Activated CD8-positive, alpha-beta memory T cell treated with anti-CD3 and anti-CD28 coated beads, Interleukin-2, amount 50 U/mL, for 24 hours (primary cell): ENCODE results near the gene SNX13.
"Not testable (repeated sequence)": the region's sequence is repeated elsewhere in the genome, so short reads cannot be mapped to it uniquely, and the experiment has no call there.

Experiments
- DNase-seq: peaks from one replicate; pipeline ENCODE4 v3.0.0-alpha.2; 2020; ENCODE audit errors: extremely low read depth

The SNX13 gene

GRCh38 chr7:17912050-17912449, 28.2 kb downstream of the SNX13 start:
- no peak for DNase-seq

DNA sequence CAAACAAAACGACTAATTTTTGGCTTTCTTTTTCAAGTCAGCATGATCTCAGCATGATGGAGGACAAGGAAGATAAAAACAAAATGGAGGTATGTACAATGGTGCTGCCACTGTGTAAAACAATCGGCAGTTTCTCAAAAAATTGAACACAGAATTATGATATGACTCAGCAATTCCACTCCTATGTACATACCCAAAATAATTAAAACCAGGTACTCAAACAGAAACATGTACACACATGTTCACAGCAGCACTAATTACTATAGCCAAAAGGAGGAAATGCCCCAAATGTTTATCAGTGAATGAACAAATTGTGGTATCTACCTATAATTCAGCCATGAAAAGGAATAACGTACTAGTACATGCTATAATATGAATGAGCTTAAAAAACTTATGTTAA, 29.9 kb downstream of the SNX13 start:
- no peak for DNase-seq

GRCh38 chr7:17909310-17909709, 31.0 kb downstream of the SNX13 start:
- not testable (repeated sequence) for DNase-seq

DNA sequence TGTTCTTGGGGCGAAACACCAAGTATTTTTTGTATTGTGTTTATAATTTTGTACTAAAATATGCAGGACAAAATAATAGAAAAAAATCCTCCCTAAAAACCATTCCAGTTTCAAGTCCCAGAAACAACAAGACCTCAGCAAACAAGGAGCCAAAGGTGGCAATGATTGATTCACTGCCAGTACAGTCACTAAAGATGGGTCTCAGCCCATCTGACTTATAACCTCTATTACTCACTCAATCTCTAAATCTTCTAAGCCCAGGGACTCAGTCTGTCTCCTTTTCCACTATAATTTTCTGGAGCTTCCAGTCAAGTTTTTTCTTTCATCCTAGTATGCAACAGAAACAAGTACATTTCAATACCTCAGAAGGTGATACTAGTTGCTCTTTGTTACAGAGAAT, 33.3 kb downstream of the SNX13 start:
- no peak for DNase-seq

GRCh38 chr7:17903337-17903736, 37.0 kb downstream of the SNX13 start:
- no peak for DNase-seq

DNA sequence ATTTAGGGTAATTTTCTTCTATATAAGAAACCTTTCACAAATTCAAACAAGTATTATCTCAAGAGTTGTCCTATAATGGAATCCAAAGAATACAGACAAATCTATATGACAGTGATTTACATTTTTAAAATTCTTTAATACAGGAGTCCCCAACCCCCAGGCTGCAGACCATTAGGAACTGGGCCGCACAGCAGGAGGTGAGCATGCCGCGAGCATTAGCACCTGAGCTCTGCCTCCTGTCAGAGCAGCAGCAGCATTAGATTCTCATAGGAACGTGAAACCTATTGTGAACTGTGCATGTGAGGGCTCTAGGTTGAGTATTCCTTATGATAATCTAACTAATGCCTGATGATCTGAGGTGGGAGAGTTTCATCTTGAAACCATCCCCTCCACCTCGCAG, 37.7 kb downstream of the SNX13 start:
- DNase-seq, result no peak

- DNase-seq, result no peak
These were observed 39.8 kb downstream of the SNX13 start for GRCh38 chr7:17900464-17900863.

- no peak for DNase-seq
These were observed 42.2 kb downstream of the SNX13 start for GRCh38 chr7:17898111-17898510.

- DNase-seq, result no peak
These were observed 53.0 kb downstream of the SNX13 start for GRCh38 chr7:17887286-17887685.

GRCh38 chr7:17882685-17883084, 57.6 kb downstream of the SNX13 start:
- no peak for DNase-seq

- no peak for DNase-seq
These were observed 61.1 kb downstream of the SNX13 start for GRCh38 chr7:17879075-17879661.

DNA sequence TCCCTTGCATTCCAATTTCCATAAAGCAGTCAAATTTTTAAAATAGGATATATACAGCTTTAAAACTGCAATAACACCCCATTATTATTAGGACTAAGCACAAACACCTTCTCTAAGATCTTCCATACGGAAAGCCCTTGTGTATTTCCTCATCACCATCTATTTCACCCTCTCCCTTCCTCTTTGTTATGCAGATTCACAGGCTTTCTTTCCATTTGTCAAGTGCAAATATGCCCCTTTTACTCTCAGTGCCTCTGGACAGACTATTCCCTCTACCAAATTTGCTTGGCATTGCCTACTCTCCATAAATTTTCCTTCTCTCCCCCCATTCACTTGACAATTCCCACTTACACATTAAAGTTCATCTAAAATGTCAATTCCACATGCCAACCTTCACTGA, 61.7 kb downstream of the SNX13 start:
- no peak for DNase-seq

DNA sequence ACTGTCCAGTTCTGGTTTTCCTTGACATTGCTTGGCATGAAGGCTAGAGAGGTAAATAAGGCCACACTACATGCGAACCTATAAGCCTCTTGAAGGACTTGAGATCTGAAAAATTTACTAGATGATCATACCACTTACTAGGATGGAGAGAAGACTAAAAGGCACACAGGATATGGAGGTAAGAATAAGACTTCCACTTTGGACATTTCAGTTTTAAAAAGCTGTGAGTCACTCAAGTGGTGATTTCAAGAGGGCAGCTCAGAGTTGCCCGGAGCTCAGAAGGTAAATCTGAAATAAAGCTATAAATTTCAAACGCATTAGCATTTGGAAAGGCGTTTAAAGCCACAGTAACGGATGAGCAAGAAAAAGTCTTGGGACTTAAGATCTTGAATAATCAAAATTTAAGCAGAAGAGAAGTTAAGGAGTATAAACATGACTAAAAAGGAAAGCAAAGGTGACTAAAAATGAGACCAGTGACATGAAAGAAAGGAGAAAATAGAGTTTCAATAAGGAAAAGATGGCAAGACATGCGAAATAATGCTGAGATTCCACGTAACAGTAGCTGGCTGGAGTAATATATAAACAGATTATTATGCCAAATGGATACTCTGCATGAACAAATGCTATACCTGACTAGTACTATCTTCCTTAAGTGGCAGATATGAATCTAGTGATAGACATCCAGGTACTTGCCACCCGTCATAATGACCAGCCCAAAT, 68.3 kb downstream of the SNX13 start:
- no peak for DNase-seq

- DNase-seq, result no peak
These were observed 69.9 kb downstream of the SNX13 start for GRCh38 chr7:17870406-17870805.

DNA sequence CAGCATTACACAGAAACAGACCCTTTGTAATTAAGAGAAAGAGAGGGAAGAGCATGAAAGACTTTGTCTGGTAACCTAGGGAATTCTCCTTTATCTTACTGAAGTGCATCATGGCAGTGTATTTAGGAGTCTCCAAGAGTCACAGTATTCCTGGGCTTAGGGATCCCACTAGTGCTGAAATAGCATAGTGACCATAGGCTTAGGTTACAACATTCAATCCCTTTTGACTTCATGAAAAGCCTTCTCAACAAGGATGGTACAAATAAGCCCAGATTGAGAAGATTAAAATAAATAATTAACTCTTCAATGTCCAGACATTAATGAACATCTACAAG, 76.5 kb downstream of the SNX13 start:
- no peak for DNase-seq

DNA sequence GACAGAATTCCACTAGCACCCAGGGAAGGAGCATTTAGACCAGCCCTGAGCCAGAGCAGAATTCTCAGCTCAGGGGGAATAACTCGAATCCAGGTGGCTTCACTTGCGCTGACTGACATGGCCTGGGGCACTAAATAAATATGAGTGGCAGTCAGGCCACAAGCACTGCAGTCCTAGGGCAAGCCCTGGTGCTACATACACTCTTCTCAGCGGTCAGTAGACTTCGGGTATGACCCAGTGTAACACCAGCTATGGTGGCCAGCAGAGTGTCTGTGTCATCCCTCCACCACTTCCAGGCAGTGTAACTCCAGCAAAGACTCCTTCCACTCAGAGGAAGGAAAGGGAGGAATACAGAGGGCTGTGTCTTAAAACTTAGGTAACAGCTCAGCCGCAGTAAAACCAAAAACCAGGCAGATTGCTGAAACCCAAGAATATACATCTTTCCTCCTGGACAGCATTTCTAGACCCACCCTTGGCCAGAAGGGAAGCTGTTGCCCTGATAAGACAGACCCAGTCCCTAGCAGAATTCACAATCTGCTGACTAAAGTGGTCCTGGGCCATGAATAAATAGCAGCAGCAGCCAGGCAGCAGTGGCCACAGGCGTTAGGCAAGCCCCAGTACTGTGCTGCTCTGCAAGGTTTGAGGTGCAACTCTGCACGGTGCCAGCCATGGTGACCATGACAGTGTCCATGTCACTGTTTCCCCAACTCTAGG, 77.0 kb downstream of the SNX13 start:
- no peak for DNase-seq

- no peak for DNase-seq
These were observed 84.0 kb downstream of the SNX13 start for GRCh38 chr7:17856251-17856650.

DNA sequence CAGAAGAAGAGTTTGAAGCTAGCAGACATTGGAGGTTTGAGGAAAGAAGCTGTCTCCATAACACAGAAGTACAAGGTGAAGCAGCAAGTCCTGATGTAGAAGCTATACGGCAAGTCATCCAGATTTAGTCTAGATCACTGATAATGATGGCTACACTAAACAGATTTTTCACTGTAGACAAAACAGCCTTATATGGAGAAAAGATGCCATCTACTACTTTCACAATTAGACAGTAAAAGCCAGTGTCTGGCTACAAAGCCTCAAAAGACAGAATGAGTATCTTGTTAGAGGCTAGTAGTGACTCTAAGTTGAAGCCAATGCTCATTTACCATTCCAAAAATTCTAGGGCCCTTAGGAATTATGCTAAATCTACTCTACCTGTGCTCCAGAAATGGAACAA, 85.1 kb downstream of the SNX13 start:
- DNase-seq, result no peak

GRCh38 chr7:17854261-17855047, 85.8 kb downstream of the SNX13 start:
- no peak for DNase-seq

DNA sequence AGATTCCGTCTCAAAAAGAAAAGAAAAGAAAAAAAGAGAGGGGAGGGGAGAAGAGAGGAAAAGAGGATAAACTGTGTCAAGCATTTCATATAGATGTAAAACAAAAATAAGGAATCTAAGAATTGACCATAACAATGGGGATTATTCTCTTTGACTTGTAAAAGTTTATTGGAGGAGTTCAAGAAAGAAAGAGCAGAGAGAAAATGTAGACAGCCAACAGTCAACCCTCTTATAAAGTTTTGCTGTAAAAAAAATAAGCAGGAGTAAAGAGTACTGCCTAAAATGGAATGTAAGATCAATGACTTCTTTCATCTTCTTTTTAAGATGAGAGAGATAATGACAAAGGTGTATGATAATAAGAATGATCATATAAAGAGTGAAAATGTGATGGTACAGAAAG, 87.9 kb downstream of the SNX13 start:
- DNase-seq, result no peak

DNA sequence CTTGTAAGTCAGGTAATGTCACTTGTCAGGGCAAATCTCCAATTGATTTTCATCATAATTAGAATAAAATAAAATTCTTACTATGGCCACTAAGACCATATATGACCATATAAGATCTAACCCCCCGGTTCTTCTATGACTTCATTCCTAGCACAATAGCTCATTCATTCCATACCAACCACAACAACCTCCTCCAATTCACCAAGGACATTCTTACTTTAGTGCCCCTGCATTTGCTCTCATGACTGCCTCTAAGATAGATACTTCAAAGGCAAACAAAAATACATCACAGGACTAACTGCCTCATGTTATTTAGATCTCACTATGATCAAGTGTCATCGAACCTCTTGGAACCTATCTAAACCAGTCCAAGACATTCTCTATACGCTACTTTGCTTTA, 90.8 kb downstream of the SNX13 start:
- DNase-seq, result no peak

DNA sequence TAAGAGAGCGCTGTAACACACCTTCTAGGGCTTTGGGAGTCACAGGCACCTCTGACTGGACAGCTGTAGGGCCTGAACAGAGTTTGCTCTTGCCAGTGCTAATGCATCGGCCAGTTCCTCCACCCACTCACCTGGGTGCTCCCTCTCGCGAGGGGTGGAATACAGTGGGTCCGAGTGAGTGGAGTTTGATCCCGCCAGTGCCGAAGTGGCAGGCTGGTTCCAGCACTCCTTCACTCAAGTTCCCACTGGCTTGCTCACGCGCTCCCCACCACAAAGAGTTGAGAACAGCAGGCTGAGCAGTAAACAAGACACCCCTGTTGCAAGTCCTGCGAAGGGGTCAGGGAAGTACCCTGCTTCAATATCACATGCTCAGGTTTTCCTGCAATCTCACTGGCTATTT, 91.8 kb downstream of the SNX13 start:
- no peak for DNase-seq

DNA sequence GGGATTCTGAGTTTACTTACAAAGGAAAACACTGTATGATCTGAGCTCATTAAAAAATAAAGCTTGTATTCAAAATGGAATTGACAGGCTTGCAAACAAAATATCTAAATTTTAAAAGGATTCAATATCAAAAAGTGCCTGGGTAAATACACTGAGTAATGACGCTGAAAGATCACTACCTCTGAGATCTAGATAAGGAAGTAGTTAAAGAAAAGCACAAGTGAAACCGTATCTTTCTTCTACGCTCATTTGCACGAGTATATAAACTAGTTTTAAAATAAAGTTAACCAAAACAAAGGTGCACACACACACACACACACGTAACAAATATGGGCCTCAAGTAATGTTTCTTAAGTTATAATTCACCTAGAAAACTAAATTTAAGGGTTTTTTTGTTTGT, 93.4 kb downstream of the SNX13 start:
- no peak for DNase-seq
